ENCODE results near the gene DTNB.

DTNB gene

DNA sequence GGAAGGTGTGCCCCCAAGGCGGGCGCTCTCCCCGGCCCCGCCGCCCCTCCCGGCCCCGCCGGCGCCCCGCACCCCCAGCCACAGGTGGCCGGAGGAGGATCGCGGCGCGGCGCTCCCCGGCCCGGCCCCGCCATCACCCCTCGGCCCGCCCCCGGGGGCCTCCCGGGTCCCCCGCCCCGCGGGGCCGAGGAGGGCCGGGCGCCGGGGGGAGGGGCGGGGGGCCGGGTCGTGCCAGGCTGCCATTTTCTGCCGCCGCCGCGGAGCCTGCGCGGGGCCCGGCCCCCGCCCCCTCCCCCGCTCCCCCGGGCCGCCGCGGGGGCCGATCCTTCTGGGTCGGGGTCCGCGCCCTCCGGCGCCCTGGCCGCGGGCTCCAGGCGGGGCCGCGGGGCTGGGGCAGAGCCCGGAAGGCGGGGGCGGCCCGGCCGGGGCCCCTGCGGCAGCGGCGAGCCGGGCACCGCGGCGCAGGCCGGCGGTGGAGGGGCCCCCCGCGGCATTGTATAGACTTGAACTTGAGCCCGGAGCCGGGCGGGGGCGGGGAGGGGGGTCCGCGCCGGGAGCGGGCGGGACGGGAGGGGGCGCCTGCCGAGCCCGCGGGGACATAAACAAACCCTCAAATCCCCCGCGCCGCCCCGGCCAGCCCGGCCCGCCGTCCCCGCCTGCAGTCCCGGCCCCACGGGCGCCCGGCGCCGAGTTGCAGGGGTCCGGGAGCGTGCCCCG is 332.2 kb downstream of the DTNB start:
- no peak for DNase-seq (ENCODE audit: low read depth)

DNA sequence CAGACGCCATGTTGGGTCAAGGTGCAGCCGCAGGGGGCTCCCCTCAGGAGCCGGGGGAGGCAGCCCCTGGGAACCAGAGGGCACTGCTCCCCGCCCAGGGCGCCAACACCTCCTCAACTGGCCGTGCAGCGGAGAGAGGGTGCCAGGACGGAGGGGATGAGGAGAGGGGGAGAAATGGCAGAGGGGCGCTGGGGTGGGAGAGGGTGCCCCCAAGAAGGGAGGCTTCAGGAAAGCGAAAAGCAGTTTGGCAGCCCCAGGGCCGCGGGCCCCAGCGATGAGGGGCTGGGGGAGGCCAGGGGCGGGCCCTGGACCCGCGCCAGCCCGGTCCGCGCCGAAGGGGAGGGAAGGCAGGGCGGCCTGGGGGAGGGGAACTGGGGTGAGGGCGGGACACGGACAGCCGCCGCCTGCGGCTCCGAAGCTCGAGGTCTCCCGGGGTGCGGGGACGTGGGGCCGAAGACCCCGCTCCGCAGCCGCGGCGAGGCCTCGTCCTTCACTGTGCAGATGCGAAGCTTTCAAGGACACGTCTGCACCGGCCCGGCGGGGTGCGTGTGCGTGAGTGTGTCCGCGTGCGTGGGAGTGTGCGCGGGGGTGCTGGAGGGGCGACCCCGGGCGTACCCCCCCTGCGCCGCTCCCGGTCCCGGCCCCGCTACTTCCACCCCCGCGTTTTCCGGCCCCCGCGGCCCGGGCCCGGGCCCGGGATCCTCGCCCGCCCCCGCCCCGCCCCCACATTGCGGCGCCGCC is 333.0 kb downstream of the DTNB start:
- DNase-seq (ENCODE audit: low read depth): no peak

DNA sequence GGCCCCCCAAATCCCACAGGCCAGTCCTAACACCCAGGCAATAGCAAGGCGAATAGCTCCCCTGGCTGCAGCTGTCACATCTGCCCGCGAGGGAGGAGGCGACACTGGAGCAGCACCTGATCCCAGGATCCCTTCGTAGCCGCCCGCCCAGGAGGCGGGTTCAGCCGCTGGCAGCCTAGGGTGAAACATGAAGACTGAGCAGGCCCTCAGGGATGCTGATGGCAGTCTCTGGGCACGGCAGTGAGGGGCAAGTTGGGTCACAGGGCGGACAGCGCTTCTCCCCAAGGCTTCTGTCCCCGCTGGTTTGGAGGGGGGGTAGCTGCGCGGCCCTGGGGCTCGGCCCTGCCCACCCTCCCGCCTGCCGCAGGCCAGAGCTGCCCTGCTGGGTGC is 333.6 kb downstream of the DTNB start:
- no peak for DNase-seq (ENCODE audit: low read depth)

DNA sequence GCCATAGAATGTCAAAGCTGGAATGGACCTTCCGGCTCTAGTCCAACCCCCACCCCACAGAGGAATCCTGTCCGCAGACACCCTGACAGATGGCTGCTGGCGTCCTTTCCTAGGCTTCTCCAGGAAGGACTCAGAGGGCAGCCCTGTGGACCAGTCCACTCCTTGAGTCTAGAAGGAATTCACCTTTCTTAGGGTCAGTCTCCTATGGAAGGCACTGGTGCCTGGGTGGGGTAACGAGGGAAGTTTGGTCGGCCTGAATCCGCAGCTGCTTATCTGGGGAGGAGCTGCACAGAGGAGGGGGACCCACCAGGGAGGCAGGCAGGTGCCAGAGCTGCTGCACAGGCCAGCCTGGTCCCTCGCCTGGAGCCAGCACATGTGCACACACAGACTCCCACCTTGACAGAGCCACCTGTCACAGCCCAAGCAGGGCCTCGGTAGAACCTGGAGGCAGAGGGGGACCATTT is 334.1 kb downstream of the DTNB start:
- no peak for DNase-seq (ENCODE audit: low read depth)

DNA sequence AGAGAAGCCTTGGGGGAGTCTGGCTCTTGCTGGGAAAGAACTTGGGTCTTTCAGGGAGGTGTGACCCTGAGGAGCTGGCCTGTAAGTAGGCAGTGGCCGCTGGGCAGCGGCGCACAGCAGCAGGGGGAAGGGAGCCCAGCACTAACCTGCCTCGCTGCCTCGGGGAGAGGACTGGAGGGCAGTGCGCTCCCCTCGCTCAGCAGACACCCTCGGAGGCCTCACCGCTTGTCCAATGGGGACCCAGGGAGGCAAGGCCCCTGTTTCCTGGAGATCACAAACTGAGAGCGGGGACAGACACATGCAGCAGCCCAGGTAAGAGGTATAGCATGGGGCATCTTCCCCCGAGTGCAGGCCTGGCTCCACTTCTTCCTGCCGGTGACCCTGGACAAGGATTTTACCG is 335.0 kb downstream of the DTNB start:
- DNase-seq (ENCODE audit: low read depth): no peak

DNA sequence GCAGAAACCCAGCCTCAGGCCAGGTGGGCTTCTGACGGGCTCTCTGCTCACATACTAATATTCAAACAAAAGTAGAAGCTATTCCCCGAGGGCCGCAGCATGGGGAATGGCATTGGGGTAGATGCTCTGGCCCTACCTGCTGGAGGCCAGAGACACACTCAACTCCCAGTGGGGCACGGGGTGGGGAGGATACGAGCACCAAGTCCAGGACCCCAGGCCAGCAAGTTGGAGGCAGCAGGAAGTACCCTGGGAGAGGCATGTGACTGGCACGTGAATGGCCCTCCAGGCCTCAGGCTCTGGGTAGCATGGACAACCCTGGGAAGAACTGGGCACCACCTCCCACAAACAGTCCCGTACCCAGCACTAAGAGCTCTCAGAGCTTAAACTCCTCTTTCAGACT is 335.5 kb downstream of the DTNB start:
- no peak for DNase-seq (ENCODE audit: low read depth)

DNA sequence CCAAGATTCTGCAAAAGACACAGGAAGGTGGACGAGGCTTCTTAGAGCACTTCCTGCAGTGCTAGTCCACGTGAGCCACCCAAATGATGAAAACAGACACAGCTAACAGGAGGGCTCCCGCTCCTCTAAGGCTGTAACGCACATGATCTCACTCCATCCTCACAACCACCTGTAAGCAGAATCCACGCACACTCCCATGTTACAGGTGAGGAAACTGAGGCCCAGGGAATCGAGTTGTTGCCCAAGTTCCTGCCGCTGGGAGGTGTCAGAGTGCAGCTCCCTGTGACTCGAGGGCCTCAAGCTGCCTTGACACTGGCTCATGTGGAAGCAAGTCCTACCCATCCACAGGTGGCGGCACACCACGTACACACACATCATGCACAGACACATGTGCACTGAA is 336.1 kb downstream of the DTNB start:
- DNase-seq (ENCODE audit: low read depth): no peak

DNA sequence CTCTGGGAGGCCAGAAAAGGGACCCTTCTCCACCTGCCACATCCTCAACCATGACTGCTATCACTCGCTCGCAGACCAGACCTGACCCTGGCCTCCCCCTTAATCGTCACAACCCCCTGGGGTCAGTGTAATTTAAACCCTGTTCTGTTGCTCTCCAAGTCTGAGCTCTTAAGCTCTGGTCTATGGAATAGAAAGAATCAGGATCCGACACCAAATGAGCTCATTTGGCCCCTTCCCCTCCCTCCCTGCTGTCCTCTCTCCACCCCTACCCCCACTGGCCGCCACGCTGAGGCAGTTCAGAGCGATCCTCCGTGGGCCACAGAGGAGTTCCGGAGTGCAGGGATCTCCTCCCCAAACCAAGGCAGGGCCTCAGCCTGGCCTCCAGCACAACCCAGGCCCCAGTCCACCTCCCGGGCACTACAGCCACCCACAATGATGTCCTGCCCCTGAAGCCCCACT is 337.0 kb downstream of the DTNB start:
- DNase-seq (ENCODE audit: low read depth): no peak

DNA sequence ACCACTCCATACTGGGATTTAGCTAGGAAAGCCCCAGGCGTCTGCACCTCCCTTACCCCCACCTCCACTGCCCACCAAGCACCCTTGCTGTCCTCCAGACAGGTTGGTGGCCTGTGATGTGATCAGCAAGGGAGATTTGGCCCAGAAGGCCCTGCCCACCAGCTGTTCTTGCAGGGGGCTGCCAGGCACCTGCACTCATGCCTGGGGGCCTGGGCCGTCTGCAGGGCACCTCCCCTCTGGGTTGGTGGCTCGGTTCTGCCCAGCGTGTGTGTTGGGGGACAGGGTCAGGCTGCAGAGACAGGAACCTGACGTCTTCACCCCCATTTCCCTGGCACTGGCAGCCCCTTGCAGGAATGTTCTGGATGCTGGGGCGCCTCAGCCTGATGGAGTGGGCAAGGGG is 337.4 kb downstream of the DTNB start:
- no peak for DNase-seq (ENCODE audit: low read depth)

DNA sequence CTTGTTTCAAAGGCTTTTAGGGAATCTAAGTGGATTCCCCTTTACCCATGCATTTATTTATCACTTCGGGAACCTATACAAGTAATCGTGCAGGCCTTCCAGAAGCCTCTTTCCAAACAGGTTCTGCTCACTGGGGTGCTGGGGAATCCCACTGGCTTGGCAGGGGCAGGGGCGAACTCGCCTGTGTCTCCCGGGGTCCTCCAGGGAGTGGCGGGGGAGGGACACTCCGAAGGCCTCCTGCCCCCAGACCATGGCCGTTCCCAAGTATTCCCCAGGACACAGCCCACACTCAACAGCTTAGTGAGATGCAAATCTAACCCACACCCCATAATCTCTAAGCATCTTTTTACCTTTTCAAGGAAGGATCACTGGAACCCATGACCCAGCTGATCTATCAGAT is 338.2 kb downstream of the DTNB start:
- no peak for DNase-seq (ENCODE audit: low read depth)

DNA sequence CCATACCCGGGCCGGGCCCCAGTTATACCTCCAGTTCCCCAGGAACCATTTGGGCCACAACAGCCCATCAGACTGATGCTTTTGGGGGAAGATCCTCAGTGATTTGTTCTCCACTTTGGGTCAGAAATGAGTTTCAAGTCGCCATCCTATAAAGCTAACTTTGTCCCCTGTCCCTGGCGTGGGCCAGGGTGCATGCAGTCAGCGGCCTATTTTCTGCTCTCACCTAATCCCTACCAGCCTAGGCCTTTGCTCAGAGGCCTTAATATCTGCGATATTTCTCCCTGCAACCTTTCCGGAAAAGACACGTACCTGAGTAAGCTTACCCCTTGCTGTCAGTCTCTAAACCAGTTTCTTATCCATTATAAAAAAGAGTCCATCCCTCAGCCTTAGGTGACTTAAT is 338.9 kb downstream of the DTNB start:
- DNase-seq (ENCODE audit: low read depth): no peak

DNA sequence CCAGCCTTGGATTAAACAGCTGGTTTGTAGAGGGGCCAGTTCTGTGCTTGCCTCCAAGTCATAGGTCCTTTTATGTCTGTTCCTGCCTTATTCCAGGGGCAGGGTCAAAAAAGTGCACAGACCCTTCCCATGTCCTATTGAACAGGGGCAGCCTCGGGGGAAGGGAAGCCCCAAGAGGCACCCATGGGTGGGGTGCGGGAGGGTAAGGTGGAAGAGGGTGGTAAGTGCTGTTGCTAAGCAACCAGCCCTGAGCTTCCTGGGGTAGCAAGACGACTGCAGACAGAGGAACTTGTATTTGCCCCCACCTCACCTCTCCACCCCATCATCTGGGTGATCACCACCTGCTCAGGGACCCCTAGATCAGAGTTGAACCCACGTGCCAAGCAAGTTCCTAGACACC is 339.4 kb downstream of the DTNB start:
- no peak for DNase-seq (ENCODE audit: low read depth)

DNA sequence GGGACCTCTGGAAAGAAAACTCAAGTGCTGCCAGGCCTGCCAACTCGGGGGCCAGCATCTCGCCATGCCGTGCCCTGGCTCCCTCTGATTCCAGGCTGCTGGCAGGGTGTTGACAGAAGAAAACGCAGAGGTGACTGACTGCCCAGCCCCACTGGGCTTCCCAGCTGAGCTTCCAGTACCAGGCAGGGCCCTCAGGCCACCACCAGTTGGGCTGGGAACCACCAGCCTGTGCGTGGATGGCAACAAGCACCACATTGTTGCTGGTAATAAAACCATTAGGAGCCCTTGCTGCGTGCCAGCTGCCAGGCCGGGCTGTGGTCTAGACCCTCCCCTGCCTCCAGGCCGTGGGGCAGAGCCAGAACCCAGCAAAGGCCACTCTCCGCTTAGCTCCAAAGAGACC is 340.8 kb downstream of the DTNB start:
- DNase-seq (ENCODE audit: low read depth): no peak

DNA sequence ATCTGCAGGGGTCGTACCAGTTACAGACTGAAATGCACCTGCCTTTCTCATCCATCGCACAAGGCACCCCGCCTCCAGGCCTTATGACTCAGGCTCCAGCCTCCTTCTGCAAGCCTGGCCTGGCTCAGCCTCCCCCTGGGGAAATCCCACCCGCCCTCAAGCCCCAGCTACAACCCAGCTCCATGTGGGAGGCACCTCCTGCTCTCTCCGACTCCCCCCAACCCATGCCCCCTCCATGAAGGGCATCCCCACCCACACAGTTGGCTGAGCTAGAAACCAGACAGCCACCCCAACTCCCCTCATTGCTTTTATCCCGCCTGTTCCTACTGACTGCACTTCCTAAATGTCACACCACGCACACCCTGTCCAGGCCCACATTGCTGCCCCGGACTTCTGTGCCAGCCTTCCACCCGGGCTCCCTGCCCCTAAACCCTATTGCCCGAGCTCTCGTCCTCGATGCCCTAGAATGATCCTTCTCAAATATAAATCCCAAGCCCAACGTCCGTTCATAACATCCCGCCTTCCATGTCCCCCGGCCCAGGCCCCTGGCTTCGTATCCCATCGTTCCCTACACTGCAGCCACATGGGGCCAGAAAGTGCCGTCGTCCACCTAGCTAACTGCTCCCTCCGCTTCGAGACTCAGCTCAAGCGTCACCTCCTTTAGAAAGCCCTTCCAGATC is 341.6 kb downstream of the DTNB start:
- peak; percentile 81 for DNase-seq (ENCODE audit: low read depth)

DNA sequence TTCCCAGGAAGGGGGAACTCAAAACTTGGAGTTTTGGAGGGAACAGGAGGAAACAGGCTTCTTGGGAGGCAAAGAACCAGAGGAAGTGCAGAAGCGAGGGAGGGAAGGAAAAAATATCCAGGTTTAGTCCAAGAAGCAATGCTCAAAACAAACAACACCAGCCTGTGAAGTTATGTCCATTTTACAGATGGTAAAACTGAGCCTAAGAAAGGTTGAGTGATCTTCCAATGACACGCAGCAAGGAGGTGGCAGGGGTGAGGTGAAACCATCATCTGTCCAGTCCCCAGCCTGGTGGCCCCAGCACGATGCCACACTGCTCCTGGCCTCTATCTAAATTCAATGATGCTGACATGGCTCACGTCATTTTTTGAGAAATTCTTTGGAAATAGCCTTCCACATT is 342.4 kb downstream of the DTNB start:
- no peak for DNase-seq (ENCODE audit: low read depth)

DNA sequence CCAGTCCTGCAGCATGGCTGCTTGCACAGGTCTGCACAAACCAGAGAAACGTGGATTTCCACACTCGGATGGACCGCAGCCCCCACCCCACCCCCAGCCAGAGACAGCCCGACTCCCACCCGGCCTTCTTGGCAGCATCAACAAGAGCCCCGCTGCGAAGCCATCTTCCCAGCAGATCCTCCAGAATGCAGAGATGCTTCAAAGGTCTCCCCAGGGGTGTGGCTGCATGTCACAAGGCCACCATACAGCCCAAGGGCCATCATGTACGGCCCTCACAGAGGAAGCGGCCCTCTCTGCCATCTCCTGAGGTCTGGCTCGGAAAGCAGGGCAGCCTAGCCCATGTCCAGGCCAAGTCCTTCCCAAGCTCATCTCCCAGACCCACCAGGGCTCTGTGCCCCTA is 343.1 kb downstream of the DTNB start:
- DNase-seq (ENCODE audit: low read depth): no peak

DNA sequence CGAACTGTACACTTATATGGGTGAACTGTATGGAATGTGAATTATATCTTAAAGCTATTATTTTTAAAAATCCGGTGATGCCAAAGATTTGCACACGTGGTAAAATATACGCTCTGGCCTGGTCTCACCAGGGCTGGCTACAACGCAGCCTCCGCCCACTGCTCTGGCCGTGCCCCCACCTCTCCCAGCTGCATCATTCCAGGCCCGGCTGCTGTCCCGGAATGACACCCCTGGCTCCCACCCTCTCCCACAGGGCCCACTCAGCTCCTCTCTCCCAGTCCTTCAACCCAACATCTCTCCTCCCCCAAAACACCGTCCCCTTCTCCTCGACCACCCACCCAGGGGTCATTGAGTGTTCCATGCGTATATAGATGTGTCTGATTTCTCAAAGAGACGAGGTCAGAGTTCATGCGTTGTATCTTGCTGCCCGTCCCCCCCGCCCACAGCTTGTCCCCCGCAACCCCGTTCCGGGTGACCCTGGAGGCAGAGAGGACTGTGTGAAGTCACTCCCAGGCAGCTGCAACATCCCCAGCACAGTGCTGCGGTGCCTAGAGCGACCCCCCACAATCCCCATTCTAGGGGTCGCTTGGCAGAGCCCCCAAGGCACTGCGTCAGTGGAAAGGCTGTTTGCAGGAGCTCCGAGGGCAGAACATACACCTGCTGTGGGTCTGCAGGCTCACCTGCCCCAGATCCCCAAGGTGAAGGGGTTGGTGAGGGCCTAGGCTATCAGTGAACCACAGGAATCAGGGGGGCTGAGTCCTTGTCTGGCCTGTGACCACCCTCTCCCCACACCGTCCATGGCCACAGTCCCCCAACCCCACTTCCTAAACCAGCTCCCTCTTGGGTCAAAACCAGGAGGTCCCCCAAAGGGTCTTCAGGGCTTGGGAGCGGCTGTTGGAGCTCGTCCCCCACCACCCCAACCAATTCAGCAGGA is 345.0 kb downstream of the DTNB start:
- DNase-seq (ENCODE audit: low read depth): no peak
